Medulla oblongata (tissue), 1 donor: ENCODE measurements around the gene PRKG2.

Experiments
- DNase-seq: peaks from one replicate; pipeline ENCODE4 v3.0.0-alpha.2; 2015; ENCODE audit errors: extremely low spot score

Gene PRKG2

DNA sequence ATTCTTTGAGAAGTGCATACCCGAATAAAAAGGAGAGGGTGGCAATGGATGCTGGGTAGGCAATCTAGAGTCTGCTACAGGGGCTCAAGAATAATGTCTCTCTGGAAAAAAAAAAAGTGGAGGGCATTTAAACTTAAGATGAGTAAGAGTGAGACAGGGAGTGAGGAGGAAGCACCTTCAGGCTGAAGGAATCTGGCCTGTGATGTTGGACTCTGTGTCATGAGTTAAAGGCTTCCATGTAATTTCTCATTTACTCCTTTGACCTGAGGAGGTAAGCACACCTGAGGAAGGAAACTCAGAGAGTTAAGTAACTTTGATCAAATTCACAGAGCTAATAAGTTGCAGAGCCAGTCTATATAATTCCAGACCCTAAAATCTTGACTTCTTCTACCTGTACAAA, 3.2 kb upstream of the PRKG2 start:
- no peak for DNase-seq

DNA sequence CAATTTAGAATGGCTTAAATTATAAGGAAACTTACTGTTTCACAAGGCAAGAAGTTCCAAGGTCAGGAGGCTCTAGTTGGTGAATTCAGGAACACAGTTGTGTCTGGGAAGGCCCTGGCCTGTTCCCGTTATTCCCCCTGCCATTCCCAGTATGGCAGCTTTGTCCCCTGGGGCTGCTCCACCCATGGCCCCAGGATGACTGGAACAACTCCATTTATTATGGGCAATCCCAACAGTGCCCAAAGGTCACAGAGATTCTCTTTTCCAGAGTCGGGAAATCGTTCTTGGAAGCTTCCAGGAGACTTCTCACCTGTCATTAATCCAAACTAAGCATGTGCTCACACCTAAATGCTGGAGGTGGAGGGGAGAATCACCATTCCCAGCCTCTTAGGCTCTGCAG, 2.8 kb upstream of the PRKG2 start:
- no peak for DNase-seq

DNA sequence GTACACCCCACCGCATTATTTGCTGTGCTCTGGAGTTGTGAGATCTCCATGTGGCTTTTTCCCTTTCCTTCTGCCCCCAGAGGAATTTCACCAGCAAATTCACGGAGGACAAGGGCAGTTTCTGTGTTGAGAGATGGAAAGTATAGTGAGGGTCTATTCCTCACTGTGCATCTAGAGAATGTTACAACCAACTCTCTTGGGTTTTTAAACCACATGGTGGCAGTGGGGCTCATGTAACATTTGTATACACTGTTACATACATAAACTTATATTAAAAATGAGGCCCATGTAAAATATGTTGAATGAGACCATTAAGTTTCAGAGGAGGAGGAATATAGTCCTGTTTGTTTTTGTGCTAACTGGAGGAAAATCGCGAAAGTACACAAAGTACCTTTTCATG, 909 bp upstream of the PRKG2 start:
- no peak for DNase-seq

DNA sequence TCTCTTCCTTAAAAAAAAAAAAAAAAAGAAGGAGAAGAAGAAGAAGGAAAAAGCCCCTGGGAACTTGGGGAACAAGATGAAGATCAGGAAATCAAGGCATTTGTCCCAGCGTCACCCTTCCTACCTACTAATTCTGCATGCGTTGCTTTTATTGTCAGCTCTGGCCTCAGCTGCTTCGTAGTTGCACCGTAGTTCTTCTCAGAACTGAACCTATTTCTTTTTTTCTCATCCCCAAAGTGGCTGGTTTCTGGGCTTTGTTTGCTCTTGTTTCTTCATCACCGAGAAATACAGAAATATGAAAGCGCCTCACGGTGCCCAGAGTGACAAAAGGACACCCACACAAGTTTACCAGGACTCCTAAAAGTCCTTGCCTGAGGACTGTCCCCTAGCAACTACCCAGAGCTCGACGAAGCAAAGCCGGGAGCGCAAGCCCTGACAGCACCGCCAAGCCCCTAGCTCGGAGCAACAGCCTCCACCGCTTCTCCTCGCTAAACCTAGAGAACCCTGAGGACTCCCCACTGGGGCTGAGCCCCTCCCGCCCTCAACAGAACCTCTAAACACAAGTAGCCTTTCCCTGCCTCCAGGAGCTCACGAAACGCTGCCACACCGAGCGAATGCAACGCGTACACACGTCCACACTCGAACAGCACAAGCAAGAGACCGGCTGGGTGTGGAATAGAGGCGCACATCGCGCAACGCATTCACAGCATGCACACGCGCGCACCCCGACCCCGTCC, 710 bp downstream of the PRKG2 start:
- DNase-seq, result peak; percentile 7

DNA sequence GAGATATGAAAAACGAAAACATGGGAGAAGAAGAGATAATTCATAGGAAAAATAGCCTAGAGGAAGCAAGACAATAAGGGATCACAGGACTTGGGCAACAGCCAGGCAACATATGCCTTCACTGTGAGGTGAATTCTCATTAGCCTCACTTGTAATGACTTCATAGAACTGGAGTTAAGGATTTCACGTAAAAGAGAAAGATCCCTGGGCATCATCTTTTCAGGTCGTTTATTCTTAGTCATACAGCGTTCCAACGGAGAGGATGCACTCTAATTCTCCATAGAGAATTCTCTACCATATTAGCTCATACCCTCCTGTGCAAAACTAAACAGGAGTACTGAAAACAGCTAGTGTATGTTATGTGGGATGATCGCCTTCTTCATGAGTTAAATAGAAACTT, 1.4 kb downstream of the PRKG2 start:
- DNase-seq, result no peak

DNA sequence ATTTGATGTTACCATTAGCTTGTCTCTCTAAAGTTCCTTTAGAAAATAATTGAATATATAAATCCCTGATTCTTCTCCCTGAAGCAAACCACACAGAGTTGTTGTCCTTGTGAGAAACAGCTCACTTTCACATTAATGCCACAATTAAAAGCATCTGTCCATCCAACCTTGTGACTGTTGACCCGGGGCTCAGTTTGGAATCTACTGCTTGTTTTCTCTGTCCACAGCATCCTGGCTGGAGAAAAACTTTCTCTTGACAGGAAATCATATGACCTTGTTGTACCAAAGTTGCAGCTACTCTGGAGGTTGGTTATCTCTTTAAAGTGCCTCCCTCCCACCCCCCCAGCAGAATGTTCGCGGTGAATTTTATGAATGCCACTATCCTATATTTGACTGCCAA, 3.1 kb downstream of the PRKG2 start:
- DNase-seq, result no peak

DNA sequence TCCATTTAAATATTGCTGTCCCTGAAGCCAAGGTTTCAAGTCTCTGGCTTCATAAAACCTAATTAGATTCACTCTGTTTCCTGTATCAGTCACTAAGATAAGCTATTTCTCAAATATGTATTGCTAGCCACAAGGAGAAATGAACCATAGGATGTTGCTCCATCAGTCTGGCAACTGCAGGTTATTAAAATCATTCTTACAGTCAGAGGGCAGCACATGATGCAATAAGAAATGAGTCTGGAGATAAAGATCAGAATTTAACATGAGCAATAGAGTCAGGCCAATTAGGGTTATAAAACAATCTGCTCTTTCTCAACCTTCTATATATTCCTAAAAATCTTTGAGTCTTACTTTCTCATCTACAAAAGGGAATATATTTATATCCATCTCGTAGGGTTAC, 7.2 kb downstream of the PRKG2 start:
- no peak for DNase-seq

DNA sequence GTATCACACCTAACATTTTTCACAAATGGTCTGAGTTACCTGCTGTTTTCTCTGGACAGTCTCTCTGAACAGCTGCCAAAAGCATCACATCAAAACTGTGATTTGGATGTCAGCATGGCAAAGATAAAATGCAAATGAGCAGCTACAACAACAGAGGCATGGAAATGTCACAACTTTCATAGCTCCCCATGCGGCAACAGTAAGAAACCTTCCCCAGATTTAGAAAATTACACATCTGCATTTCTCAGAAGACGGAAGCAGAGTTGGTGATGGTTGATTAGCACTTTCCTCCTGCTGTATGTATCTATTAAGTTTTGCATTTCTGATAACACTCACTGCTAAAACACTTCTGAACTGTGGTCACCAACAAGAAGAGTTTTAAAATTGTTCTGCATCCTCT, 9.7 kb downstream of the PRKG2 start:
- DNase-seq, result no peak

DNA sequence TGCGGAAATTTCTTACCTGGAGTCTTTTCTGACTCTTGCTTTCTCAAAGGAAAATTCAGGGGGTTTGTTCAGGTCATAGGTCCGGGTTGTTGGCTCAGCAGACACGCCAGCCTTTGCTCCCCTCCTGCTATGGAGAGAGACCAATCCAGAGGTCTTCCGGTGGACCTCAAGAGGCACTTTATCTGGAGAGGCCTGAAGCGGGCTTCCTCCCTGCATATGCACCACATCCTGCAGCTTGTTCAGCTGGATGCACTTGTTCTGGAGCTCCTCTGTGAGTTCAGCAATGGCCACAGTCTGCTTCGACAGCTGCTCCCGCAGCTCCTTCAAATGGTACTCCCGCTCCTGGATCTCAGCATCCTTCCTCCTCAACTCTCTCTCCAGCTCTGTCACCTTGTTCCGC, 10.5 kb downstream of the PRKG2 start:
- no peak for DNase-seq

DNA sequence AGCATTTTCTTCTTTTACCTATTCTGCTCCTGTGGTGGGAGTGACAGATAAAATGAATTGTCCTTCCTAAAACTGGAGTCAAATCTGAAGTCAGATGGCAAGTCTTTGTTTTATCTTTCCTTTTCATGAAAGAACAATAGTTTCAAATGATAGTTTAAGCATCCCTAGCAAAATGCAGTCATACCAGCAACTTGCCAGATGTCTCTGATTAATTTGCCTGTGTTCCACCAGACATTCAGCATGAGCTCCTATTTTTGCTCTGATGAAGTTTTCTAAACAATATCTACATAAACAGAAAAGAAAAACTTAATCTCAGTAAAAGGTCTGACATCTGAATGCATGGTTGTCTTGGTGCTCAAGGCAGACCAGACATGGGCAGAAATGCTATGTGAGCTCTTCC, 15.2 kb downstream of the PRKG2 start:
- no peak for DNase-seq

DNA sequence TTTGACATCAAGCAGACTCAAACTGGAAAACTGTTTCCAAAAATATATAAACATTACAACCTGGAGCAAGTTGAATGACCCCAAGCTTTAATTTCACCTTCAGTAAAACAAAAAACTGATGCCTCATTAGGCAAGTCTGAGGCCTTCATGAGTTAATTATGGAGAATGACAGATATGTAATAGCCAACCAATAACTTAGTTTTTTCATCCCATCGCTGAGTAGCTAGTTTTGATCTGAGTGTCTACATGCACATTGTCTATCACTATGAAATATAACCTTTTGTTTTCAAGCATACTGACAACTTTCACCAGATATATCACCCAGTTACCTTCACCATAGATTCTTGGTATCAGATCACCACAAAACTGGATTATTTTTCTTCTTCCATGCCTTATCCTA, 16.4 kb downstream of the PRKG2 start:
- no peak for DNase-seq

DNA sequence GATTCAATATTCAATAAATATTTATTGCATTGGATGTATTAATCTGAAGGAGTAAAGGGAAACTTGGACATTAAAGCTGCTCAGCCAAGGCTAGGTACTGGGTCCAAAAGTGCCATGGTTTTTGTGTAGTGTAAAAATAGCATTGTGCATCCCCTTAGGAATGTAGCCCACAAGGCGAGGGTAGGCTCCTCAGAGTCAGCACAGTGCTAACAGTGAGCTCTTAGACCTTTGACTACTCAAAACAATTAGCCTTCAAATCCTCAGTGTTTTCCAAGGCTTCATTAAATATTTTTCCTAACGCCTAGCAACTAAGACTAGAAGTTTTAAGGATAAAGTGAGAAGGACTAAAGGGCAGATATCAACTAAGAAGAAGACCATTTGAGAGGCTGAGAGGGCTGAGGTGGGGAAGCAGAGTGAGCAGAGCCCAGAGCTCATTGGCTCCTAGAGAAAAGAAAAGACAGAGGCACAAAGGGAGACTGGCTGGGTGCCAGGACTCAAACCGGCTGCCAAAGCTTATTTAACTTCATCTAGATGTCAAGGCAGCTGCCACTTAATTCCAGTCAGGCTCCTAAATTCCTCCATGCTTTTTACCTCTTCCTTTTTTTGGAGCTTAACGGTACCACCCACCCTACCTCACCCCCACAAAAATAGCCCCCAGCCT, 17.0 kb downstream of the PRKG2 start:
- DNase-seq, result no peak

DNA sequence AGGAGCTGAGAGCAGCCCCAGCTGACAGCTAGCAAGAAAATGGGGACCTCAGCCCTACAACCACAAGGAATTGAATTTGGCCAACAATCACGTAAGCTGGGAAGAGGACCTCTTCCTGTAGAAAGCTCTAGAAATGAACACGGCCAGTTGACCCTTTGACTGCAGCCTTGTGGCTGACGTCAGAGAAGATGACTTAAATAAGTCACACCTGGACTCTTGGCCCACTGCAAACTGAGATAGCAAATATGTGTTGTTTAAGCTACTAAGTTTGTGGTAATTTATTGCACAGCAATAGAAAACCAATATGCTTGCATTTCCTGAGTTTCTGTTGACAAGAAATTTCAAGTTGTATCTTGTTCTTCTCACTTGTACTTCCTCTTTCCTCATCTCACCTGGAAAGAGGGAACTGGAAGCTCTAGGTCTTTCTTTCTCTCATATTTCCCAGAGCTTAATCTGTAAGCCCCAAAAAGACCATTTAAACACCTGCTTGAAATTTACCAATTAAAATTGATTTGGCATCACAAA, 18.8 kb downstream of the PRKG2 start:
- DNase-seq, result no peak

DNA sequence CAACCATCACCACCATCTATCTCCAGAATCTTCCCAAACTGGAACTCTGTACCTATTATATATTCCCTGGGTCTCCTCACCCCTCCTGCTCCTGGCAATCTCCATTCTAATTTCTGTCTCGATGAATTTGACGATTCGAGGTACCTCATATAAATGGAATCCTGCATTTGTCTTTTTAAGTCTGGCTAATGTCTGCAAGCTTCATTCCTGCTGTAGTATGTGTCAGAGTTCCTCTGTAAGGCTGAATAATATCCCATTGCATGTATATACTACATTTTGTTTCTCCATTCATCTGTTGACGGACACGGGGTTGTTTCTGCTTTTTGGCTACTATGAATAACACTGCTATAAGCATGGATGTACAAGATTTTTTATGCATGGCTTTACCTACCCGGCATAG, 19.5 kb downstream of the PRKG2 start:
- DNase-seq, result no peak

DNA sequence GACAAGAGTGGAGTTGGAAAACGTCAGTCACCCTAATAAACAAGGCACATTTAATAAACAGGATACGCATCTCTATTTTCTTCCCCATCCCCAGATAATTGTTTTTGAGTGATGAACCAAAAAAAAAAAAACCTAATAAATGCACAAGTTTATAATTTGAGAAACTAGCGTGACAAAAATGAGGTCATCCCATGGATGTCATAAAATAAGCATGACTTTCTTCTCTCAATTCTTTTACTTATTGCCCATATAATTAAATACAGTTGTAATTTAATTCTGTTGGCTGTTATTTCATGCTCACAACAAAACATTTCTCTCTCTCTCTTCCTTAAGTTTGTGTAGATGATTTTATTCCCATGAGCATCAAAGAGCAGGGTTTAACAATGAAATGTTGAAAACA, 20.7 kb downstream of the PRKG2 start:
- DNase-seq, result no peak

DNA sequence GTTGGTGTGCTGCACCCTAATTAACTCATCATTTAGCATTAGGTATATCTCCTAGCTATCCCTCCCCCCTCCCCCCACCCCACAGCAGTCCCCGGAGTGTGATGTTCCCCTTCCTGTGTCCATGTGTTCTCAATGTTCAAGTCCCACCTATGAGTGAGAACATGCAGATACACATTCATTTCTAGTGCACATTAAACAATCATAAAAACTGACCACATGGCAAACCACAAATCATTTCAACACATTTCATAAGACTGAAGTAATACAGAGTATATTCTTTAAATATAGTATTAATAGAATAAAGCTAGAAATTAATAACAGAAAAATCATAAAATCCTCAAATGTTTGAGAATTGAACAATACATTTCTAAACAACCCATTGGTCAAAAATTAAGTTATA, 34.1 kb downstream of the PRKG2 start:
- no peak for DNase-seq

DNA sequence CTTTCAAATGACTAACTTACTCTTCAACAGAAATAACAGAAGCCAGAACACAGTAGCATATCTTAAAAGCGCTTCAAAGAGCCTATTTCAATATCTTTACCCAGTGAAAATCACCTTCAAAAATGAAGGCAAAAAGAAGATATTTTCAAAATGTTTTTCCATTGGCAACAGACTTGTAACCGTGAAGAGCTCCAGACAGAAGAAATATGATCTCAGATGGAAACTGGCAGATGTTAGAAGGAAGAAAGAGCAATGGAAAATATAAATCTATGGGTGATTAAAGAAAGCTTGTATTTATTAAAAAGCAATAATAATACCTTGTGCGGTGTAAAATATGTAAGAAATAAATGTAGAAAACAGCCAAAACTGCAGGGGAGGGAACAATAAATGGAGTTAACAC, 35.7 kb downstream of the PRKG2 start:
- no peak for DNase-seq

DNA sequence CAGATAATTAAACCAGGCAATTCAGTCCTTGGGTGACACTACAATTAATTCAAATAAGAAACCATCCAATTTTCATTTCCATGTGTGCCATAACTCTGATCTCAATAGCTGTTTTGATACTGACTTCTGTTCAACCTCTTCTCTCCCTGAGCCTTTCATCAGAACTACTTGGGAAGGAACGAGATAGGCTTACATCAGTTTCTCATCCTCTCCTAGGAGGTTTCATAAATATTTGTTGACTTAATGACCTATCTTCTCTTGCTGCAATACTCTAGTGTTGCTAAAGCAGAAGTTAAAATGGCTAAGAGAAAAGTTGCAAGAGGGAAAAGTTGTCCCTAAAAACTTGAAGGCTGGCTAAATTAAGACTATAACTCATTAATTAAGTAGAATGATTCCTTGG, 41.8 kb downstream of the PRKG2 start:
- DNase-seq, result no peak

DNA sequence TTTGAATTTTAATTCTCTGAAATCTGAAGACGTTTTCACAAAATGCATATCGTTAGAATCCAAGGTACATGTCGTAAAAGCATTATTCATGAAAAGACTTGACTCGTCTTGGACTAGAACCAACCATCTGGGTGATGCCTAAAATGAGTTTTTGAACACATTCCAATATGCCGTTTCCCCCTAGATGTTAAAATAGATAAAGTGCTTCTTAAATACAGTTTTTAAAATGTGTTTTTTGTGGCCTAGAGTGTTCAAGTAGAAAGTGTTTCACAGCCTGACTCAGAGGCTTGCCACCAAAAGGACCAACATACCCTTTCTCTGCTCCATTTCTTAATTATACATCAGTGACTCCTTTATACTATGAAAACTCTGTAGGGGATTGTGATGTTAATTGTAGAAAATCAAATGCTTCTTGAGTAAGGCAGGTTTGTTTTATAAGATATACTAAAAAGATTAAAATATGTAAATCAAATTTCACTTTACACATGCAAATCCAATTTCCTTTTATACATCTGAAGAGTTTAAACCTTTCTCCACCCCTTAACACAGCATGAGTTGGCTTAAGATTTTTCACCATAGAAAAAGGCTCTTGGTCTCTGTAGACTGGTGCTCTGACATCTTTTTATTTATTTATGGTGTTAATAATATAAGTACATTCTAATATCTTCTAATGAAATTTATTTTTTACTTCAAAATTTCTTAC, 48.4 kb downstream of the PRKG2 start:
- DNase-seq, result no peak

DNA sequence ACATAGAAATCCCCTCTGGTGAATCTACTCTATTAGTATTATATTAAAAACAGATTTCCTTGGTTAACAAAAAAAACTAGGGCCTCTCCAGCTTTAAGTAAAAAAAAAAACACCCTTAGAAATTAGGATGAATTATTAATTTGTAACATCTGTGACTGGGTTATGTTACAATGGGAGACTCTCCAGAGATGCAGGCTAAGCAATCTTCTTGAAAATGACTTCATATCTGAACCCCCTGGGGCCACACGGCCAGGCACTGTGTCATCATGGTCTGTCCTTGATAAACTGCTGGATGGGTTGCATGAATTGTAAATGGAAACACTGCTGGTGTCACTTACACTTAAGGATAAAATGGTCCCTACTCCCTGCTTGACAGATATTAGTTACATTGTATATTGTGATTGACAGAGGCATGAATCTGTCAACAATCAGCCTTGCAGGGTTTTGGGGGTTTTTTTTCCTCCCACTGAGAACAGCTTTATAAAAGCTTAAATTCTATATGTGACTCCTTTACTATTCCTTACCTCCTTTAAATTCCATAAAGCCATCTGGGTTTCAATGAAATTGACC, 49.1 kb downstream of the PRKG2 start:
- DNase-seq, result no peak

DNA sequence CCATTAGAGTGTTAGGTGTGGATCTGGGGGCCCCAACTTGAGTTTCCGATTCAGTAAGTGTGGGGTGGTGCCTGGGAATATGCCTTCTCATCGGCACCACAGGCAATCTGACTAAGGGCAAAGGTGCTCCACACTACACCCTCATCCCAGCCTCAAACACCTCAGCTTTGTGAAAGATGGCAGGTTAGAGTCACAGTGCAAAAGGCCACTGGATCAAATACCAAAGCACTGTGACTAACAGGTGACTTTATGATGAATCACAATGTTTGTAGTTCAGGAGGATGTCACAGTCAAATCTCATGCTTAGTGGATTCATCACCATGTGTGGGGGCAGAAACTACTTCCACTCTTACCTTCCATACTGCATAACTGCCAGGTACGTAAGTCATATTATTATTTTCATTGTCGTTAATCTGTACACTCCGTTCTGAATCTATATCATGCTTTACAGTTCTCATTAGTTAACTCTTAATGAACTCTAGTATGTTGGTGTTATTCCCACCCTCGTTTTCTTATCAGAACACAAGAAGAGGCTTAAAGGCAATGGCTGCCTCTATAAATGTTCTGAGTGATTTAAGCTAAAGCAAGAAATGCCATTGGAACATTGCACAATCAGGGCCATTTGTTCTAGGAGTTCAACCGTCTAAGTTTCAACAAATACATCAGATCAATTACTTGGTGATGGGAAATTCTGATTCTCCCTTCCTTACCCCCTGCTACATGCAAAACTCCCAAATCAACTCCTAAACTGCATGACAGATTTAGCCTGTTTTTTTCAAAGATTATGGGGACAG, 50.2 kb downstream of the PRKG2 start:
- DNase-seq, result no peak

DNA sequence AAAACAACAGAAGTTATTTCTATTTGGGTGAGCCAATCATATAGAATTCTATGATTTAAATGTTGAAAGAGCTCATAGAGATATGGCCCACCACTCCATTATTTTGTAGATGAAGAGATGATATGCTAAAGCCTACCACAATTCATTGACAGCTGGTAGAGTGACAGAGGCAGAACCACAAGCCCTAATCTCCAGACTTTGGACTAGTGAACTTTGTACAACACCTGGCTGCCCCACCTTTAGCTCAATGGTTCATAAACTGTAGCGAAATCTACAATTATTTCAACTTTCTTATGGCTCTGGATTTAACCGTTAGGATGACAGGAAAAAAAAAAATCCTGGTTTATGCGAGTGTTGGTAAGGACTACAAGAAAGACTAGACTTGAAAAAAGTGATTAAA, 50.9 kb downstream of the PRKG2 start:
- no peak for DNase-seq
